OCI-LY7 (cell line): ENCODE results near the gene COL13A1. TPM values are rescaled to one million over a fixed set of nuclear protein-coding genes. Genes with fewer than 3 reads are reported as not detected.
A peak's percentile ranks its signal among the peaks of the same experiment; 100 is the strongest.

ENCODE experiments used
- BruUV-seq: library from RNA; stranded (reverse); fragments of 400-500 nt; replicated peaks from 2 replicates; lab custom pipeline; 2021; lab: Mats Ljungman, UMichigan
- CTCF ChIA-PET: fragments of 300-600 bp; sonication (Branson Sonifier 250); formaldehyde crosslinking; loops from one replicate; lab custom pipeline; 2022; ENCODE audit warnings: antibody characterized with exemption; ENCODE audit not compliant: unreplicated experiment; lab: Charles Lee
- POLR2A ChIA-PET: fragments of 300-600 bp; sonication (Branson Sonifier 250); formaldehyde crosslinking; loops from one replicate; lab custom pipeline; 2022; ENCODE audit warnings: antibody characterized with exemption; lab: Charles Lee
- DNase-seq: peaks from one replicate; pipeline ENCODE4 v3.0.0-alpha.2; 2015; ENCODE audit warnings: low spot score
- H2AFZ ChIP-seq: fragments of 200-600 bp; sonication (generic), shearing (Covaris generic); 2 replicates; pipeline ENCODE4 v1.6.1; 2014; ENCODE audit warnings: mild to moderate bottlenecking, antibody characterized with exemption, low read length, moderate library complexity
- H3K27ac ChIP-seq: fragments of 200-600 bp; sonication (generic); 2 replicates; pipeline ENCODE4 v1.5.1; 2014; ENCODE audit warnings: mixed run types, low read depth, mild to moderate bottlenecking, moderate library complexity, low read length, inconsistent platforms; ENCODE audit not compliant: poor library complexity, severe bottlenecking
- H3K36me3 ChIP-seq: fragments of 200-600 bp; sonication (generic); 2 replicates; pipeline ENCODE4 v1.6.1; 2014; ENCODE audit warnings: mild to moderate bottlenecking, antibody characterized with exemption, low read length, moderate library complexity, mixed read lengths; ENCODE audit not compliant: insufficient read depth
- H3K4me1 ChIP-seq: fragments of 200-600 bp; sonication (generic); 2 replicates; pipeline ENCODE4 v1.5.1; 2014; ENCODE audit warnings: mild to moderate bottlenecking, low read length; ENCODE audit not compliant: insufficient read depth, poor library complexity, severe bottlenecking
- H3K4me2 ChIP-seq: fragments of 200-600 bp; sonication (generic); 2 replicates; pipeline ENCODE4 v1.6.1; 2014; ENCODE audit warnings: mild to moderate bottlenecking, low read length
- H3K4me3 ChIP-seq: fragments of 200-600 bp; sonication (generic); 2 replicates; pipeline ENCODE4 v1.5.1; 2014; ENCODE audit warnings: mild to moderate bottlenecking, low read depth, low read length; ENCODE audit not compliant: poor library complexity, severe bottlenecking
- H3K79me2 ChIP-seq: fragments of 200-600 bp; sonication (generic); 2 replicates; pipeline ENCODE4 v1.6.1; 2016; ENCODE audit warnings: low read depth, mild to moderate bottlenecking, low read length, moderate library complexity, mixed read lengths; ENCODE audit not compliant: insufficient read depth
- H3K9me2 ChIP-seq: fragments of 200-600 bp; sonication (generic); 2 replicates; pipeline ENCODE4 v1.6.1; 2016; ENCODE audit warnings: mild to moderate bottlenecking, low read length, mixed read lengths; ENCODE audit not compliant: insufficient read depth
- H3K9me3 ChIP-seq: fragments of 200-600 bp; sonication (generic); 2 replicates; pipeline ENCODE4 v1.6.1; 2014; ENCODE audit warnings: mild to moderate bottlenecking, mixed run types, low read length, mixed read lengths
- H4K20me1 ChIP-seq: fragments of 200-600 bp; sonication (generic); 2 replicates; pipeline ENCODE4 v1.6.1; 2014; ENCODE audit warnings: mild to moderate bottlenecking, antibody characterized with exemption, low read length, moderate library complexity, mixed read lengths; ENCODE audit not compliant: insufficient read depth
- EZH2phosphoT487 ChIP-seq: fragments of 200-600 bp; sonication (generic); IDR thresholded peaks from 2 replicates; pipeline ENCODE4 v1.6.1; 2018; ENCODE audit warnings: low read depth, borderline replicate concordance, mild to moderate bottlenecking, mixed run types, antibody characterized with exemption, low read length, moderate library complexity, mixed read lengths
- intact Hi-C: fragments of 100-400 bp; cut with micrococcal nuclease; formaldehyde crosslinking; loops from one replicate; pipeline ENCODE4 v1.10.0; 2022; ENCODE audit not compliant: unreplicated experiment
- total RNA-seq, 2 experiments: library from RNA; depleted of rRNA in 1 of 2; stranded (reverse); fragments of >200 nt in 1 of 2; shearing (Covaris generic) in 1 of 2; gene quantifications; 2 replicates each; pipeline ENCODE4 v1.2.3, GENCODE V29; 2014 to 2022
- TF ChIP-seq, protein P1 (sequence below): fragments of 200-600 bp; sonication (generic); conservative IDR thresholded peaks from 2 replicates; pipeline ENCODE4 v1.5.1; 2014; ENCODE audit warnings: mild to moderate bottlenecking, antibody characterized with exemption, low read length, moderate library complexity, mixed read lengths

COL13A1 gene
- total RNA-seq, 2 experiments from 2014 or later: 0.06 TPM; not detected in 1

DNA sequence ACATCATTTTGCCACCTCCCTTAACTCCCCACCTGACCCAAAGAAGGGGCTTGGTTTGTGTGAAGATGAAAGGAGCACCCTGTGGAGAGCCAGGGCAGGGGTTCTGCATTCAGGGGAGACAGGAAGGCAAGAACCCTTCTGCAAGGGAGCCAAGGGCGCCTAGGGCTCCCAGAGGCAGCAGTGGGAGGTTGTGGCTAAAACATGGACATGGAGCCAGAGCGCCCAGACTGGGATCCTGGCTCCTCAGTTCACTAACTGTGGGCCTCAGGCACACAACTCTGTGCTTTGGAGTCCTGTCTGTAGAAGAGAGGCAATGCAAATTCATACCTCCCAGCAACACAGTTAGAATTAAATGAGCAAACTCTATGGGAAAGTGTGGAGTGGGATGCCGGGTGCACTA, 127.9 kb downstream of the COL13A1 start:
- BruUV-seq: no TSS peak
- POLR2A ChIA-PET: no interaction called here
- Histone ChIP-seq H3K9me2 (no peaks in the 10 kb centered on the region), H3K4me2 (no peak overlapping the region), H3K27ac (no peak overlapping the region), H4K20me1 (no peaks in the 10 kb centered on the region), H3K4me3 (no peak overlapping the region), H2AFZ (no peak overlapping the region), H3K4me1 (no peaks in the 10 kb centered on the region), H3K36me3 (no peaks in the 10 kb centered on the region), H3K79me2 (no peaks in the 10 kb centered on the region), H3K9me3 (no peaks in the 10 kb centered on the region)
- CTCF ChIA-PET: no interaction called here
- no peak for DNase-seq
- intact Hi-C loops: no loop called here
- TF ChIP-seq, protein P1, sequence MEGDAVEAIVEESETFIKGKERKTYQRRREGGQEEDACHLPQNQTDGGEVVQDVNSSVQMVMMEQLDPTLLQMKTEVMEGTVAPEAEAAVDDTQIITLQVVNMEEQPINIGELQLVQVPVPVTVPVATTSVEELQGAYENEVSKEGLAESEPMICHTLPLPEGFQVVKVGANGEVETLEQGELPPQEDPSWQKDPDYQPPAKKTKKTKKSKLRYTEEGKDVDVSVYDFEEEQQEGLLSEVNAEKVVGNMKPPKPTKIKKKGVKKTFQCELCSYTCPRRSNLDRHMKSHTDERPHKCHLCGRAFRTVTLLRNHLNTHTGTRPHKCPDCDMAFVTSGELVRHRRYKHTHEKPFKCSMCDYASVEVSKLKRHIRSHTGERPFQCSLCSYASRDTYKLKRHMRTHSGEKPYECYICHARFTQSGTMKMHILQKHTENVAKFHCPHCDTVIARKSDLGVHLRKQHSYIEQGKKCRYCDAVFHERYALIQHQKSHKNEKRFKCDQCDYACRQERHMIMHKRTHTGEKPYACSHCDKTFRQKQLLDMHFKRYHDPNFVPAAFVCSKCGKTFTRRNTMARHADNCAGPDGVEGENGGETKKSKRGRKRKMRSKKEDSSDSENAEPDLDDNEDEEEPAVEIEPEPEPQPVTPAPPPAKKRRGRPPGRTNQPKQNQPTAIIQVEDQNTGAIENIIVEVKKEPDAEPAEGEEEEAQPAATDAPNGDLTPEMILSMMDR: no peak
- TF ChIP-seq EZH2phosphoT487: no peak

DNA sequence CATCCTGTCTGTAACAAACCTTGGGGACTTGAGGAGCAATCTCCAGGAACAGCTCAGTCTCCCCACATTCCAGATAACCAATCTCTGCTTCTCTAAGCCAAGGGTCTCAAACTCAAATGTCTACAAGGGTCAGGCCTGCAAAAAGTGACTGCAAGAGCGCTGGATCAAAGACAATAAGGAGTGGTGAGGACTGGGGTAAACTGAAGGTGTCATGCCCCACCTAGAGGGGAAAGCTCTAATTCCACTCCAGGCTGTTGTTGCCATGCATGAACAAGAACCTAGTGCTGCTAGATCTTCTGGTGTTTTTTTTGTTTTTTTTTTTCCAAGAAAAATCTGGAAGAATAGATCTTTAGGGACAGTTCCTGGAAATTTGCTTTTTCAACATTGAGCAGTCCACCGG, 133.1 kb downstream of the COL13A1 start:
- DNase-seq: no peak
- POLR2A ChIA-PET: interaction anchor here (0.5 to 0.7 kb wide), 2 partner anchors 12 to 80 kb away, joined by 3 read pairs; no protein-coding TSS in a partner anchor
- Histone ChIP-seq H3K9me2 (no peaks in the 10 kb centered on the region), H3K79me2 (no peaks in the 10 kb centered on the region), H2AFZ (no peak overlapping the region), H4K20me1 (no peaks in the 10 kb centered on the region), H3K36me3 (no peaks in the 10 kb centered on the region), H3K27ac (no peak overlapping the region), H3K4me1 (no peaks in the 10 kb centered on the region), H3K9me3 (no peaks in the 10 kb centered on the region), H3K4me2 (no peak overlapping the region), H3K4me3 (no peak overlapping the region)
- intact Hi-C loops: no loop called here
- no TSS peak for BruUV-seq
- TF ChIP-seq, protein P1: no peak
- TF ChIP-seq EZH2phosphoT487: no peak
- CTCF ChIA-PET: interaction anchor here (0.8 kb wide), 1 partner anchor 23 kb away, joined by 3 read pairs; no protein-coding TSS in a partner anchor

DNA sequence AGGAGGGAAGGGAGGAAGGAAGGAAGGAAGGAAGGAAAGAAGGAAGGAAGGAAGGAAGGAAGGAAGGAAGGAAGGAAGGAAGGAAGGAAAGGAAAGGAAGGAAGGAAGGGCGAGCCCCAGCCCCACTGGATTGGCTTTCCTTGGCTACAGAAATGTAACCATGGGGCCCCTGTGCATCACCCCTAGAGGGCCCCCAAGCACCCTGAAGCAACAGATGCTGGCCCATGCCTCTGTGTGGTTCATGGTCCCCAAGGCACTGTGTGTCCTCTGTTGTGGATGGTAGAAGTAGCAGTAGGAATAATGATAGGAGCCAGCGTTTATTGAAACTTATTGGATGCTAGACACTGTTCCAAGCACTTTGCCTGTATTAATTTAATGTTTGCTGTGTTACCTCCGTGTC, 134.4 kb downstream of the COL13A1 start:
- CTCF ChIA-PET: no interaction called here
- peak; percentile 58 for DNase-seq

More for the DNA sequence above, 134.4 kb downstream of the COL13A1 start:
- no TSS peak for BruUV-seq
- Histone ChIP-seq H3K27ac (no peak overlapping the region), H3K4me1 (no peaks in the 10 kb centered on the region), H3K4me3 (no peak overlapping the region), H3K79me2 (no peaks in the 10 kb centered on the region), H4K20me1 (no peaks in the 10 kb centered on the region), H3K9me2 (no peaks in the 10 kb centered on the region), H2AFZ (no peak overlapping the region), H3K36me3 (no peaks in the 10 kb centered on the region), H3K9me3 (no peaks in the 10 kb centered on the region), H3K4me2 (no peak overlapping the region)
- intact Hi-C loops: loop anchor here (2.0 kb wide), 1 partner anchor 23 kb away; no protein-coding TSS in a partner anchor
- POLR2A ChIA-PET: no interaction called here
- TF ChIP-seq EZH2phosphoT487: no peak
- TF ChIP-seq, protein P1: peak; percentile 68
